B cell (primary cell): ENCODE results near the gene MYO1G. TPM values are rescaled to one million over a fixed set of nuclear protein-coding genes. Genes with fewer than 3 reads are reported as not detected.

Source experiments
- ATAC-seq: fragments of 200-7000 bp; cut with Tn5 transposase; one replicate; pipeline ENCODE4 v1.10.0; 2021; ENCODE audit warnings: low read depth, mild to moderate bottlenecking, moderate number of reproducible peaks, moderate library complexity
- CTCF ChIA-PET: fragments of 350-600 bp; sonication (Branson Sonifier 250); formaldehyde crosslinking; loops from one replicate; lab custom pipeline; 2021; ENCODE audit warnings: antibody characterized with exemption, inconsistent platforms; lab: Charles Lee
- POLR2A ChIA-PET: fragments of 350-600 bp; sonication (Branson Sonifier 250); formaldehyde crosslinking; loops from one replicate; lab custom pipeline; 2021; ENCODE audit warnings: antibody characterized with exemption; lab: Charles Lee
- DNase-seq: peaks from one replicate; pipeline ENCODE4 v3.0.0; 2013
- H2AFZ ChIP-seq: 2 replicates; pipeline ENCODE4 v1.6.1; 2012; ENCODE audit warnings: mild to moderate bottlenecking, low read depth, low read length; ENCODE audit not compliant: insufficient read depth, poor library complexity, severe bottlenecking
- H3K27ac ChIP-seq, 2 donors: 1 replicate in 1 of 2; 2 replicates in 1 of 2; pipeline ENCODE4 v1.5.1; 2012 to 2013; ENCODE audit warnings: low read length in 2 of 2, mild to moderate bottlenecking in 2 of 2, moderate library complexity in 1 of 2
- H3K27me3 ChIP-seq, 4 experiments: fragments of 200-600 bp in 1 of 4; sonication (generic) in 1 of 4; replicated peaks in 1 of 4; 1 replicate in 2 of 4; 2 replicates in 2 of 4; pipeline versions ENCODE4 v1.6.1 to v1.7.0; 2013 to 2016; ENCODE audit warnings: low read length in 3 of 4, mild to moderate bottlenecking in 2 of 4, mixed read lengths in 1 of 4, moderate library complexity in 1 of 4; ENCODE audit not compliant: insufficient read depth in 4 of 4, control insufficient read depth in 3 of 4; ENCODE audit errors: control extremely low read depth in 1 of 4
- H3K36me3 ChIP-seq, 2 experiments: replicated peaks in 1 of 2; 1 replicate in 1 of 2; 2 replicates in 1 of 2; pipeline versions ENCODE4 v1.6.1 to v1.7.1; 2013; ENCODE audit warnings: low read length in 1 of 2; ENCODE audit not compliant: insufficient read depth in 2 of 2, control insufficient read depth in 1 of 2; ENCODE audit errors: control extremely low read depth in 1 of 2, extremely low read depth in 1 of 2
- H3K4me1 ChIP-seq, 2 donors: fragments of 200-600 bp in 1 of 2; sonication (generic) in 1 of 2; 1 replicate in 1 of 2; 2 replicates in 1 of 2; pipeline versions ENCODE4 v1.5.1 to v1.6.1; 2013 to 2017; ENCODE audit warnings: low read length in 2 of 2; ENCODE audit not compliant: control insufficient read depth in 2 of 2, insufficient read depth in 2 of 2
- H3K4me2 ChIP-seq: replicated peaks from 2 replicates; pipeline ENCODE3; 2012; ENCODE audit warnings: mild to moderate bottlenecking, low read depth, low read length; ENCODE audit not compliant: poor library complexity, severe bottlenecking
- H3K4me3 ChIP-seq, 5 experiments: fragments of 200-600 bp in 1 of 5; sonication (generic) in 1 of 5; 1 replicate in 3 of 5; 2 replicates in 2 of 5; pipeline versions ENCODE4 v1.5.1 to v1.7.0; 2011 to 2016; ENCODE audit warnings: low read length in 4 of 5, mild to moderate bottlenecking in 4 of 5, low read depth in 2 of 5, control low read depth in 1 of 5, moderate library complexity in 1 of 5; ENCODE audit not compliant: insufficient read depth in 1 of 5; ENCODE audit errors: control extremely low read depth in 1 of 5, extremely low read depth in 1 of 5
- H3K79me2 ChIP-seq: fragments of 200-600 bp; sonication (generic); one replicate; pipeline ENCODE4 v1.6.0; 2016; ENCODE audit warnings: low read length; ENCODE audit not compliant: control insufficient read depth, insufficient read depth
- H3K9ac ChIP-seq: fragments of 200-600 bp; sonication (generic); 2 replicates; pipeline ENCODE4 v1.6.1; 2017; ENCODE audit warnings: mild to moderate bottlenecking, low read length, moderate library complexity
- H3K9me3 ChIP-seq, 3 donors: one replicate each; pipeline versions ENCODE4 v1.6.1 to v1.7.1; 2013; ENCODE audit warnings: low read length in 2 of 3; ENCODE audit not compliant: control insufficient read depth in 2 of 3, insufficient read depth in 1 of 3; ENCODE audit errors: control extremely low read depth in 1 of 3
- H4K20me1 ChIP-seq: 2 replicates; pipeline ENCODE4 v1.6.0; 2012; ENCODE audit warnings: mild to moderate bottlenecking, low read length; ENCODE audit not compliant: insufficient read depth, control insufficient read depth, poor library complexity, severe bottlenecking
- H3K27ac Mint-ChIP-seq: one replicate; pipeline ENCODE4 v1.8.0; 2021; ENCODE audit warnings: mixed read lengths
- H3K27me3 Mint-ChIP-seq: one replicate; pipeline ENCODE4 v1.8.0; 2021; ENCODE audit warnings: mixed read lengths
- H3K4me1 Mint-ChIP-seq: one replicate; pipeline ENCODE4 v1.8.0; 2021; ENCODE audit warnings: mixed read lengths
- H3K4me3 Mint-ChIP-seq: one replicate; pipeline ENCODE4 v1.8.0; 2021; ENCODE audit warnings: mixed read lengths
- H3K9me3 Mint-ChIP-seq: one replicate; pipeline ENCODE4 v1.8.0; 2022; ENCODE audit warnings: mixed read lengths; ENCODE audit not compliant: insufficient read depth
- CTCF ChIP-seq: fragments of 200-600 bp; IDR thresholded peaks from one replicate; pipeline ENCODE4 v1.8.0; 2022; ENCODE audit warnings: antibody characterized with exemption, mild to moderate bottlenecking
- EZH2 ChIP-seq: IDR thresholded peaks from 2 replicates; pipeline ENCODE4 v1.6.1; 2012; ENCODE audit warnings: borderline replicate concordance, low read depth, mild to moderate bottlenecking, moderate library complexity, low read length; ENCODE audit not compliant: insufficient read depth, poor library complexity, severe bottlenecking
- WGBS: methylation state at CpG from one replicate; pipeline ENCODE4 v1.1.5; 2013; ENCODE audit warnings: missing lambda C conversion rate; ENCODE audit not compliant: insufficient coverage; 5-methylcytosine and 5-hydroxymethylcytosine counted together
- intact Hi-C: fragments of 100-400 bp; cut with micrococcal nuclease; formaldehyde crosslinking; loops from one replicate; pipeline ENCODE4 v1.10.0; 2022
- polyA plus RNA-seq: library from polyadenylated mRNA; depleted of rRNA; stranded (reverse); fragments of >200 nt; gene quantifications from 2 replicates; pipeline ENCODE4 v1.2.3, GENCODE V29; 2012
- total RNA-seq, 2 donors: library from RNA; stranded (reverse); fragments of 120-200 nt in 1 of 2; gene quantifications; 1 replicate in 1 of 2; 2 replicates in 1 of 2; pipeline versions ENCODE4 v1.2.3 to v1.2.4, GENCODE V29; 2013 to 2022

The MYO1G gene
- total and polyA plus RNA-seq, 2 donors (not counting 1 experiment from before 2014, with no cell fraction given), result 104 to 239 TPM

- H3K9me3 Mint-ChIP-seq, result no peaks in the 10 kb centered on the region
Observed at GRCh38 chr7:44987996-44988395, 9.2 kb upstream of the MYO1G start.

More at GRCh38 chr7:44987996-44988395, 9.2 kb upstream of the MYO1G start:
- Histone ChIP-seq H3K27ac (no peak overlapping the region), H3K4me2 (no peak overlapping the region), H2AFZ (no peak overlapping the region), H3K4me3 (no peak overlapping the region), H3K9me3 (no peaks in the 10 kb centered on the region), H3K9ac (no peak overlapping the region), H3K36me3 (peaks cover 0 to 30% of the 10 kb centered on the region in 2 experiments), H4K20me1 (no peaks in the 10 kb centered on the region), H3K4me1 (peaks cover 28 to 35% of the 10 kb centered on the region in 2 donors), H3K27me3 (no peaks in the 10 kb centered on the region), H3K79me2 (peaks cover 23% of the 10 kb centered on the region)
- DNase-seq (no peak), ATAC-seq (no peak)
- POLR2A ChIA-PET, result interaction anchor here (0.7 to 2.0 kb wide), 3 partner anchors 9 to 39 kb away, joined by 4 to 6 read pairs (median 4); partner anchors contain the start of genes CCM2 and MYO1G
- Mint-ChIP-seq H3K27ac (peak overlapping the region; percentile 65), H3K4me1 (peaks cover 42% of the 10 kb centered on the region), H3K27me3 (no peaks in the 10 kb centered on the region), H3K4me3 (peak overlapping the region; percentile 98)
- no peak for TF ChIP-seq EZH2
- TF ChIP-seq CTCF, result no peak
- 99% methylated on average over 8 of the region's 10 CpGs for WGBS
- intact Hi-C loops, result loop anchor here (2.0 to 5.0 kb wide), 3 partner anchors 141 to 236 kb away; partner anchors contain the start of genes H2AZ2 and PPIA
- CTCF ChIA-PET, result interaction anchor here (1.2 to 1.6 kb wide), 2 partner anchors 13 to 25 kb away, joined by 3 to 4 read pairs; no protein-coding TSS in a partner anchor
